Measurements from ENCODE around the gene NPW. TPM values are rescaled to one million over a fixed set of nuclear protein-coding genes. Genes with fewer than 3 reads are reported as not detected.

NPW gene
- total RNA-seq, 1 donor = not detected

DNA sequence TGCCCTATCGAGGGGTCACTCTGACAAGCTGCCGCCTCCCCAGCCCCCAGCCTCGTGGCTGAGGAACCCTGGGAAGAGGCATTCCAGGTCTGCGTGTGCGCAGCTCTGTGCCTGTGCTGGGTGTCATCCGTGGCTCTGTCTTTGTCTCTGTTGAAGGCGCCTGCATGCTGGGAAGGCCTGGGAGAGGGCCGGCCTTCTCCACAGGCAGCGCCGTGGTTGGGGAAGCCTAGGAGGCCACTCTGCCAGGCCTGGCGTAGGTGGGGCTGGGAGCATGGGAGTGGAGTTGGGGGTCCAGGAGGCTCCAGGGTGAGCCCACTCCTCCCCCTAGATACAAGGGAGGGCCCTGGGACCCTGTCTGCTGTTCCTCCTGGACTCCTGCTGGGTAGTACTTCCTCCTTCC is 10.5 kb downstream of the NPW start:
- Histone ChIP-seq H3K36me3 (ENCODE audit: insufficient read depth, low read length) (no peaks in the 10 kb centered on the region), H2AFZ (ENCODE audit: low read length) (no peak overlapping the region), H3K4me2 (ENCODE audit: insufficient read depth, low read length) (no peak overlapping the region), H3K4me3 (ENCODE audit: insufficient read depth, low read length) (no peak overlapping the region), H3K27me3 (ENCODE audit: insufficient read depth, low read length) (no peaks in the 10 kb centered on the region), H3K79me2 (ENCODE audit: insufficient read depth, low read length) (peaks cover 19% of the 10 kb centered on the region), H4K20me1 (ENCODE audit: insufficient read depth, low read length) (peaks cover 16% of the 10 kb centered on the region), H3K27ac (ENCODE audit: low read depth, low read length) (no peak overlapping the region), H3K4me1 (ENCODE audit: insufficient read depth, low read length) (peaks cover 35% of the 10 kb centered on the region), H3K9me3 (ENCODE audit: low read depth, low read length) (no peaks in the 10 kb centered on the region)
- DNase-seq (ENCODE audit: insufficient read length, low spot score, missing footprints) = no peak
- TF ChIP-seq, protein P1, sequence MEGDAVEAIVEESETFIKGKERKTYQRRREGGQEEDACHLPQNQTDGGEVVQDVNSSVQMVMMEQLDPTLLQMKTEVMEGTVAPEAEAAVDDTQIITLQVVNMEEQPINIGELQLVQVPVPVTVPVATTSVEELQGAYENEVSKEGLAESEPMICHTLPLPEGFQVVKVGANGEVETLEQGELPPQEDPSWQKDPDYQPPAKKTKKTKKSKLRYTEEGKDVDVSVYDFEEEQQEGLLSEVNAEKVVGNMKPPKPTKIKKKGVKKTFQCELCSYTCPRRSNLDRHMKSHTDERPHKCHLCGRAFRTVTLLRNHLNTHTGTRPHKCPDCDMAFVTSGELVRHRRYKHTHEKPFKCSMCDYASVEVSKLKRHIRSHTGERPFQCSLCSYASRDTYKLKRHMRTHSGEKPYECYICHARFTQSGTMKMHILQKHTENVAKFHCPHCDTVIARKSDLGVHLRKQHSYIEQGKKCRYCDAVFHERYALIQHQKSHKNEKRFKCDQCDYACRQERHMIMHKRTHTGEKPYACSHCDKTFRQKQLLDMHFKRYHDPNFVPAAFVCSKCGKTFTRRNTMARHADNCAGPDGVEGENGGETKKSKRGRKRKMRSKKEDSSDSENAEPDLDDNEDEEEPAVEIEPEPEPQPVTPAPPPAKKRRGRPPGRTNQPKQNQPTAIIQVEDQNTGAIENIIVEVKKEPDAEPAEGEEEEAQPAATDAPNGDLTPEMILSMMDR (IDR thresholded peaks at IDR 0.05; ENCODE audit: extremely low read depth, low read depth, low read length) = no peak

DNA sequence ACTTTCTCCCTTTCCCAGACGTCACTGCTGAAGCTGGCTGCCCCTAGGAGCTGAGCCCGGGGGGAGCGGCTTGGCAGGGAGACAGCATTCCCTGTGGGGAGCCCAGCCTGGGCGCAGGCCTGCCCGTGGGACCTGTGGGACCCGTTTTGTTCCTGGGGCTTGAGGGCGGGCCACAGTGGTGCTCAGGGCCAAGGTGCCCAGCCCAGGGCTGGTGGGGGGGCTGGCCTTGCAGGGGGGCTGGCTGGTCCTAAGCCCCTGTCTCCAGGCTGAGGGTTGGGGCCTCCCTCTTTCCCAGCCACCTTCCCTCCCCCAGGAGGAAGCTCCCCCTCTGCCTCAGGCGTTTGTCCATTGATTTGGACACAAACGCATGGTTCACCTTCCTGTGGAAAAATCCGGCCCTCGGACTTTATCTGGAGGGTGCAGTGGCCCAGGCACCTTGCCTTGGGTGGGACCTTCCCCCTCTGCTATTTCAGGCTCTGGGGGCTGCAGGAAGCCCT is 11.5 kb downstream of the NPW start:
- Histone ChIP-seq H3K36me3 (ENCODE audit: insufficient read depth, low read length) (peaks cover under 1% of the 10 kb centered on the region), H4K20me1 (ENCODE audit: insufficient read depth, low read length) (peaks cover 16% of the 10 kb centered on the region), H3K4me1 (ENCODE audit: insufficient read depth, low read length) (peaks cover 46% of the 10 kb centered on the region), H2AFZ (ENCODE audit: low read length) (no peak overlapping the region), H3K79me2 (ENCODE audit: insufficient read depth, low read length) (peaks cover 23% of the 10 kb centered on the region), H3K9me3 (ENCODE audit: low read depth, low read length) (no peaks in the 10 kb centered on the region), H3K27ac (ENCODE audit: low read depth, low read length) (no peak overlapping the region), H3K4me3 (ENCODE audit: insufficient read depth, low read length) (no peak overlapping the region), H3K27me3 (ENCODE audit: insufficient read depth, low read length) (no peaks in the 10 kb centered on the region), H3K4me2 (ENCODE audit: insufficient read depth, low read length) (no peak overlapping the region)
- TF ChIP-seq, protein P1 (IDR thresholded peaks at IDR 0.05; ENCODE audit: extremely low read depth, low read depth, low read length) = no peak
- no peak for DNase-seq (ENCODE audit: insufficient read length, low spot score, missing footprints)

DNA sequence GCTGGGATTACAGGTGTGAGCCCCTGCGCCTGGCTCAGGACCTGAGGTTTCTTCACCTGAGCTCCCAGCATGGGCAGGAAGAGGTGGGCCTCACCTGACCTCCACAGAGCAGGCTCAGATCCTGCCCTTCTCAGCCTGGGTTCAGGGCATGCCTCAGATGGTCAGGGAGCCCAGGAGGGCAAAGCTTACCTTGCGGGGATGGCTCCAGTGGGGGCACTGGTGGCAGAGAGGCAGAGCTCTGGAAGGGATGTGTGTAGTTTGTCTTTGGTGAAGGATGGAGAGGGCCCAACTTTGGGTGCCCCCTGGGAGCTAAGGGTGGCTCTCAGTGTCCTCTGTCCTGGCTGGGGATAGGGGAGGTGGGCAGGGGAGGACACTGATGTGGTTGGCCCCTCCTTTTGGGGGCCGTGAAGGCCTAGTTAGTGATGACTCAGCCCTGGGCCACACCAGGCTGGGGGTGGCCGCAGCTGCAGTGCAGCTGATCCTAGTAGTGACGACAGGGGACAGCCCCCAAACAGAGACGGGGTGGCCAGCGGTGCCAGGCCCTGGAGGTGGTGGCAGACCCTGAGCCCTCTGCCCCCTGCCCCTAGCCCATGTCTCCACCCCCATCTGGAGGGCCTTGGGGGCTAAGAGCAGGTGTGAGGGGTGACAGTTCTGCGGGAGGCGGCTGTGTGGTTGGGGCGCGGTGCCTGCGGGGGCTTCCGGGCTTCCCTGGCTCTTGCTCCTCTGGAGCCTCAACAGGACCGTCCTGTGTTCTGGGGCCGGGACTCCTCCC is 12.9 kb downstream of the NPW start:
- Histone ChIP-seq H4K20me1 (ENCODE audit: insufficient read depth, low read length) (peaks cover 14% of the 10 kb centered on the region), H3K4me2 (ENCODE audit: insufficient read depth, low read length) (peak overlapping the region; percentile 81), H3K36me3 (ENCODE audit: insufficient read depth, low read length) (peaks cover 14% of the 10 kb centered on the region), H3K4me1 (ENCODE audit: insufficient read depth, low read length) (peaks cover 48% of the 10 kb centered on the region), H3K79me2 (ENCODE audit: insufficient read depth, low read length) (peaks cover 30% of the 10 kb centered on the region), H2AFZ (ENCODE audit: low read length) (no peak overlapping the region), H3K9me3 (ENCODE audit: low read depth, low read length) (no peaks in the 10 kb centered on the region), H3K27ac (ENCODE audit: low read depth, low read length) (peak overlapping the region; percentile 94), H3K4me3 (ENCODE audit: insufficient read depth, low read length) (peak overlapping the region; percentile 58), H3K27me3 (ENCODE audit: insufficient read depth, low read length) (no peaks in the 10 kb centered on the region)
- TF ChIP-seq, protein P1 (IDR thresholded peaks at IDR 0.05; ENCODE audit: extremely low read depth, low read depth, low read length) = no peak
- DNase-seq (ENCODE audit: insufficient read length, low spot score, missing footprints) = peak; percentile 91
